Ovary (tissue), 9 donors: ENCODE data around the gene LMX1B. TPM values are rescaled to one million over a fixed set of nuclear protein-coding genes. Genes with fewer than 3 reads are reported as not detected.

Experiments
- DNase-seq, 5 donors: peaks; one replicate each; pipeline ENCODE4 v3.0.0-alpha.2; 2019 to 2020
- H3K27ac ChIP-seq, 2 donors: fragments of 200-600 bp; one replicate each; pipeline versions ENCODE4 v1.5.1 to v1.8.0; 2019 to 2022
- H3K27me3 ChIP-seq: fragments of 200-600 bp; one replicate; pipeline ENCODE4 v1.8.0; 2022
- H3K36me3 ChIP-seq: fragments of 200-600 bp; sonication (generic); one replicate; pipeline ENCODE4 v1.5.1; 2019
- H3K4me1 ChIP-seq: one replicate; pipeline ENCODE4 v1.8.1; 2013; ENCODE audit warnings: mild to moderate bottlenecking, moderate library complexity; ENCODE audit not compliant: insufficient read depth
- H3K4me3 ChIP-seq: fragments of 200-600 bp; sonication (generic); one replicate; pipeline ENCODE4 v1.5.1; 2017
- H3K9me3 ChIP-seq, 2 donors: fragments of 200-600 bp in 1 of 2; sonication (generic) in 1 of 2; one replicate each; pipeline versions ENCODE4 v1.5.1 to v1.8.1; 2013 to 2019; ENCODE audit warnings: mild to moderate bottlenecking in 1 of 2, moderate library complexity in 1 of 2
- EP300 ChIP-seq: sonication (generic); formaldehyde crosslinking; IDR thresholded peaks from one replicate; pipeline ENCODE4 v1.6.1; 2017; ENCODE audit warnings: antibody characterized with exemption
- POLR2A ChIP-seq: fragments of 450-650 bp; IDR thresholded peaks from one replicate; pipeline ENCODE4 v1.6.1; 2017; ENCODE audit warnings: antibody characterized with exemption, mild to moderate bottlenecking, moderate library complexity
- WGBS, 3 donors: extraction: QIAGEN DNeasy Blood & Tissue Kit in 1 of 3; methylation state at CpG; one replicate each; pipeline versions ENCODE4 v1.1.5 to v1.1.7; 2013 to 2017; 5-methylcytosine and 5-hydroxymethylcytosine counted together
- intact Hi-C, 4 donors: fragments of 100-400 bp; cut with DNase I; formaldehyde crosslinking; loops; one replicate each; pipeline versions ENCODE4 v1.11.0 to v1.15.1; 2022 to 2023
- polyA plus RNA-seq, 2 donors: library from polyadenylated mRNA; stranded (reverse); fragments of 200-250 nt in 1 of 2; fragments of 350-450 nt in 1 of 2; fragmentation: Illumina TruSeq in 1 of 2; extraction: RNeasy Lipid Tissue Mini Kit (QIAGEN cat#74804) in 1 of 2; gene quantifications; one replicate each; pipeline ENCODE4 v1.2.3, GENCODE V29; 2013 to 2014
- total RNA-seq, 7 donors: library from RNA; depleted of rRNA in 2 of 7; stranded (reverse); fragments of >200 nt in 2 of 7; fragmentation: NEBNext Ultra II Directional in 3 of 7; extraction: Animal tissue kit (Norgen Biotek cat#: 25700) in 3 of 7; gene quantifications; one replicate each; pipeline versions ENCODE4 v1.1.0 to v1.2.4, GENCODE V29; 2016 to 2023
- TF ChIP-seq, protein P1 (sequence below), 3 donors: fragments of 450-650 bp in 2 of 3; fragments of 200-600 bp in 1 of 3; IDR thresholded peaks; one replicate each; pipeline versions ENCODE4 v1.5.1 to v1.8.0; 2016 to 2022; ENCODE audit warnings: antibody characterized with exemption in 3 of 3, mild to moderate bottlenecking in 1 of 3
- donor health status: DM: no; HTN: no; CAD: no; lungs with moderate emphysema.
- donor health status: DM: no; HTN: no; CAD: no.
- donor health status: Bipolar disorder and iron deficiency.
- donor health status: DM: yes; HTN: yes; CAD: no.
- donor health status: DM: no; HTN: no; CAD: no.
- donor health status: DM: yes; HTN: yes; CAD: no.

Gene LMX1B
- total and polyA plus RNA-seq, 9 donors, result 0.08 to 0.20 TPM; not detected in 7

DNA sequence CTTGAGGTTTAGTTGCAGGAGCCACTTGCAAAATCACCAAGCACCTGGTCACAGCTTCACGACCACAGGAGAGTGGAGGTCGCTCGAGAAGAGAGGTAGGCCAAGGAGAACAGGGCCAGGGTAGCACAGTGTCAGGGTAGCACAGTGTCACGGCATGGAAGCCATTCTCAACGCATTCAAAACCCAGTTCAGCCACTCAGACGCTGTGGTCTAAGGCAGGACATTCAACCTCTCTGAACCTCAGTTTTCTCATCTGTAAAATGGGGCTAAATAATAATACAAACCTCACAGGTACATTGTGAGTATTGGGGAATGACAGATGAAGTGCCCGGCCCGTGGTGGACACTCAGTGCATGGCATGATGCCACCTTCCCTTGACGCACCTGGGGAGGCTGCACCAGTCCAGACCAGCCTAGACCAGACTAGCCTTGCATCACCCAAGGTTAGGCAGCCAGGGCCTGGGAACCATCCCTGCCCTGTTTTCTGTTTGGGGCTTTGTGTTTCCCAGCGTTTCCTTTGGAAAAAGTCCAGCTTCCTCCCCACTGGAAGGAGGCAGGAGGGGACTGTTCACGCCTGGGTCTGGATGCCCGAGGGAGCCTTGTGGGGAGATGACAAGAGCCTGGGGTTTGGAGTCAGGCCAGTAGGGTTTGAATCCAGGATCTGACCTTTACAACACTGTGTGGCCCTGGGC is 7.8 kb upstream of the LMX1B start:
- Histone ChIP-seq H3K27me3 (no peaks in the 10 kb centered on the region), H3K4me1 (no peaks in the 10 kb centered on the region), H3K27ac (no peak overlapping the region), H3K4me3 (no peak overlapping the region), H3K9me3 (no peaks in the 10 kb centered on the region), H3K36me3 (no peaks in the 10 kb centered on the region)
- no peak for DNase-seq
- intact Hi-C loops, result no loop called here
- 68 to 79% (median 74%) methylated on average over 11 to 12 of the region's 12 CpGs for WGBS, 3 donors
- TF ChIP-seq POLR2A, result no peak
- no peak for TF ChIP-seq EP300
- TF ChIP-seq, protein P1, sequence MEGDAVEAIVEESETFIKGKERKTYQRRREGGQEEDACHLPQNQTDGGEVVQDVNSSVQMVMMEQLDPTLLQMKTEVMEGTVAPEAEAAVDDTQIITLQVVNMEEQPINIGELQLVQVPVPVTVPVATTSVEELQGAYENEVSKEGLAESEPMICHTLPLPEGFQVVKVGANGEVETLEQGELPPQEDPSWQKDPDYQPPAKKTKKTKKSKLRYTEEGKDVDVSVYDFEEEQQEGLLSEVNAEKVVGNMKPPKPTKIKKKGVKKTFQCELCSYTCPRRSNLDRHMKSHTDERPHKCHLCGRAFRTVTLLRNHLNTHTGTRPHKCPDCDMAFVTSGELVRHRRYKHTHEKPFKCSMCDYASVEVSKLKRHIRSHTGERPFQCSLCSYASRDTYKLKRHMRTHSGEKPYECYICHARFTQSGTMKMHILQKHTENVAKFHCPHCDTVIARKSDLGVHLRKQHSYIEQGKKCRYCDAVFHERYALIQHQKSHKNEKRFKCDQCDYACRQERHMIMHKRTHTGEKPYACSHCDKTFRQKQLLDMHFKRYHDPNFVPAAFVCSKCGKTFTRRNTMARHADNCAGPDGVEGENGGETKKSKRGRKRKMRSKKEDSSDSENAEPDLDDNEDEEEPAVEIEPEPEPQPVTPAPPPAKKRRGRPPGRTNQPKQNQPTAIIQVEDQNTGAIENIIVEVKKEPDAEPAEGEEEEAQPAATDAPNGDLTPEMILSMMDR (IDR thresholded peaks at IDR 0.05), result no peak

- 36 to 53% (median 37%) methylated on average over 3 of the region's 3 CpGs for WGBS, 3 donors
- intact Hi-C loops, result no loop called here
- no peaks in the 10 kb centered on the region for H3K36me3 ChIP-seq
- H3K4me1 ChIP-seq, result no peaks in the 10 kb centered on the region
- H3K27ac ChIP-seq, result no peak overlapping the region
- H3K4me3 ChIP-seq, result no peak overlapping the region
- DNase-seq, result no peak
- H3K9me3 ChIP-seq, result no peaks in the 10 kb centered on the region
- no peaks in the 10 kb centered on the region for H3K27me3 ChIP-seq
- no peak for TF ChIP-seq EP300
- TF ChIP-seq, protein P1 (IDR thresholded peaks at IDR 0.05), result no peak
- no peak for TF ChIP-seq POLR2A
Measured at GRCh38 chr9:126606483-126606870, 7.3 kb upstream of the LMX1B start.

DNA sequence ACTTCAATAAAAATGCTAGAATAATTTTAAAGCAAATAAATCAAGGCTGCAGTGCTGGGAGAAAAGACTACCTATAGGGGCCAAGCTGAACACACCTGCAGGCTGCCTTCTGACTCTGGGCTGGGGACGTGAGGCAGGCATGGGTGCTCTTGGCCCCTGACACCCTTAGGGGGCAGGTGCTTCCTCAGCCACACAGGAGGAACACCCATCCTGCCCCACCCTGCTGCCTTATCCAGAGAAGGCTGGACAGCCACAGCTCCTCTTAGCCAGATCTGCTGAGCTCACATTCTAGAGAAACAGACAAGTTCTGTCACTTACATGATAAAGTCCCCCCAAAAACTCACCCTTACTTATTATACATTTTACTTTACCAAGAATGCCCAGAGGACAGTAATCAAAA is 6.6 kb upstream of the LMX1B start:
- 47 to 76% (median 58%) methylated on average over 1 of the region's 1 CpG for WGBS, 3 donors
- no peaks in the 10 kb centered on the region for H3K36me3 ChIP-seq
- TF ChIP-seq EP300 (no peak), POLR2A (no peak)
- TF ChIP-seq, protein P1 (IDR thresholded peaks at IDR 0.05), result no peak
- H3K9me3 ChIP-seq, result no peaks in the 10 kb centered on the region
- H3K27ac ChIP-seq, result no peak overlapping the region
- H3K4me1 ChIP-seq, result no peaks in the 10 kb centered on the region
- intact Hi-C loops, result no loop called here
- no peaks in the 10 kb centered on the region for H3K27me3 ChIP-seq
- H3K4me3 ChIP-seq, result no peak overlapping the region
- DNase-seq, result no peak

DNA sequence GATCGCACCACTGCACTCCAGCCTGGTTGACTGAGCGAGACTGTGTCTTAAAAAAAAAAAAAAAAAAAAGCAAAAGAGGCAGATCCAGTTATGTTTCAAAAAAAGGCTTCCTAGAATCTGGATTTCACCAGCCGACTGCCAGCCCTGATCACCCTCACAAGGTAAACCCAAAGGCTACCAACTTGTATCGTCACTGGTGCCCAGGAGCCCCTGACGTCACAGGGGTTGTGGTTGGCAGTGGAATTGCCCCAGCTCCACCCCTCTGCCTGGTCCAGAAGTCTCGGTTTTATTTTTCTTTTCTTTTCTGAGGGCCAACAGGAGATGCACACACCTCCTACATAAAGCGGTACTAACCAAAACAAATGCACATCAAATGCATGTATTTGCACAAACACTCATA is 6.0 kb upstream of the LMX1B start:
- DNase-seq, result no peak
- Histone ChIP-seq H3K9me3 (no peaks in the 10 kb centered on the region), H3K27me3 (no peaks in the 10 kb centered on the region), H3K4me3 (no peak overlapping the region), H3K36me3 (no peaks in the 10 kb centered on the region), H3K4me1 (peaks cover 2% of the 10 kb centered on the region), H3K27ac (no peak overlapping the region)
- 69 to 77% (median 77%) methylated on average over 7 of the region's 7 CpGs for WGBS, 3 donors
- TF ChIP-seq POLR2A (no peak), EP300 (no peak)
- TF ChIP-seq, protein P1 (IDR thresholded peaks at IDR 0.05), result no peak
- intact Hi-C loops, result no loop called here
